ENCODE results near the gene CRYGN.

GRCh38 chr7:151403764-151404163 is 36.2 kb downstream of the CRYGN start:
- TF ChIP-seq CTCF (IDR thresholded peaks at IDR 0.05; ENCODE audit: low read depth, low read length) = no peak
- no peak for TF ChIP-seq MAX (IDR thresholded peaks at IDR 0.05; ENCODE audit: low read depth, low read length)
- no peak for TF ChIP-seq POLR2A (IDR thresholded peaks at IDR 0.05; ENCODE audit: extremely low read depth, insufficient read length)
- TF ChIP-seq MYC (IDR thresholded peaks at IDR 0.05; ENCODE audit: low read depth, low read length) = no peak
